ENCODE measurements around the gene KIF13A. TPM values are rescaled to one million over a fixed set of nuclear protein-coding genes. Genes with fewer than 3 reads are reported as not detected.

Gene KIF13A
- total RNA-seq, 1 experiment from 2014 or later = 49.3 TPM

DNA sequence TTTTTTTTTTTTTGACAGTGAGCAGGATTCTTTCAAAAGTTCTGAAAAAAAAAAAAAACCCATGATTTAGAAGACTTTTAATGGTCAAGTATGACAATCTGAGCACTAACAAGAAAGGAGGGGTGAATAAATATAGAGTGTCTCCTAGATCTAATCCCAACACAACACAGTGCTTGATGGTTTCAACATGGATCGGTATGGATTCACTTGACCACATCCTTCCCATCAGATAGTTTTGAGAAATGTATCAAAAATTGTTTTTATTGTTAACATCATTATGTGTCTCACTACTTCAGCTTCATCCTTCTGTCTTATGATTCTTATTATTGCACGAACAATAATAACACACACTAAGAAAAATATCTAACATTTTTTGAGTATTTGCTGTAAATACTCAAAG, 21.0 kb downstream of the KIF13A start:
- no peak overlapping the region for H3K27ac ChIP-seq (ENCODE audit: low read length)
- ChIA-PET POLR2A (interaction anchor here (0.6 kb wide), 1 partner anchor 24 kb away, joined by 10 read pairs; no protein-coding TSS in a partner anchor), CTCF (no interaction called here)
- DNase-seq (ENCODE audit: low read depth, low spot score) (no peak), ATAC-seq (no peak)
- no TSS peak for BruUV-seq (replicated peaks)
- TF ChIP-seq POLR2AphosphoS5 (IDR thresholded peaks at IDR 0.05; ENCODE audit: low read depth, low read length) = no peak
- TF ChIP-seq TCF7L2 (IDR thresholded peaks at IDR 0.05; ENCODE audit: low read depth, low read length) = no peak
- TF ChIP-seq, protein P1, sequence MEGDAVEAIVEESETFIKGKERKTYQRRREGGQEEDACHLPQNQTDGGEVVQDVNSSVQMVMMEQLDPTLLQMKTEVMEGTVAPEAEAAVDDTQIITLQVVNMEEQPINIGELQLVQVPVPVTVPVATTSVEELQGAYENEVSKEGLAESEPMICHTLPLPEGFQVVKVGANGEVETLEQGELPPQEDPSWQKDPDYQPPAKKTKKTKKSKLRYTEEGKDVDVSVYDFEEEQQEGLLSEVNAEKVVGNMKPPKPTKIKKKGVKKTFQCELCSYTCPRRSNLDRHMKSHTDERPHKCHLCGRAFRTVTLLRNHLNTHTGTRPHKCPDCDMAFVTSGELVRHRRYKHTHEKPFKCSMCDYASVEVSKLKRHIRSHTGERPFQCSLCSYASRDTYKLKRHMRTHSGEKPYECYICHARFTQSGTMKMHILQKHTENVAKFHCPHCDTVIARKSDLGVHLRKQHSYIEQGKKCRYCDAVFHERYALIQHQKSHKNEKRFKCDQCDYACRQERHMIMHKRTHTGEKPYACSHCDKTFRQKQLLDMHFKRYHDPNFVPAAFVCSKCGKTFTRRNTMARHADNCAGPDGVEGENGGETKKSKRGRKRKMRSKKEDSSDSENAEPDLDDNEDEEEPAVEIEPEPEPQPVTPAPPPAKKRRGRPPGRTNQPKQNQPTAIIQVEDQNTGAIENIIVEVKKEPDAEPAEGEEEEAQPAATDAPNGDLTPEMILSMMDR (IDR thresholded peaks at IDR 0.05) = no peak
- no peak for TF ChIP-seq SIN3A (IDR thresholded peaks at IDR 0.05; ENCODE audit: borderline replicate concordance, insufficient read depth, low read depth, low read length)
- H3K4me1 ChIP-seq (ENCODE audit: control insufficient read depth, insufficient read depth, low read length) = no peaks in the 10 kb centered on the region; the same call in 1 of the 2 replicates
- no peak overlapping the region for H3K4me3 ChIP-seq (ENCODE audit: low read depth in 2 of 2, low read length in 2 of 2)
- no peaks in the 10 kb centered on the region for H3K36me3 ChIP-seq (ENCODE audit: control insufficient read depth, insufficient read depth, low read length)
- H3K9me3 ChIP-seq (ENCODE audit: control insufficient read depth, insufficient read depth, low read depth, low read length) = no peaks in the 10 kb centered on the region
- in situ Hi-C loops (cut with HindIII; ENCODE audit: low pct_unique_long_range_greater_than_20kb, low sequenced_read_pairs) (no loop called here), intact Hi-C loops (cut with micrococcal nuclease; ENCODE audit: unreplicated experiment) (no loop called here)
- no peaks in the 10 kb centered on the region for H3K27me3 ChIP-seq (ENCODE audit: control insufficient read depth, insufficient read depth, low read length)

DNA sequence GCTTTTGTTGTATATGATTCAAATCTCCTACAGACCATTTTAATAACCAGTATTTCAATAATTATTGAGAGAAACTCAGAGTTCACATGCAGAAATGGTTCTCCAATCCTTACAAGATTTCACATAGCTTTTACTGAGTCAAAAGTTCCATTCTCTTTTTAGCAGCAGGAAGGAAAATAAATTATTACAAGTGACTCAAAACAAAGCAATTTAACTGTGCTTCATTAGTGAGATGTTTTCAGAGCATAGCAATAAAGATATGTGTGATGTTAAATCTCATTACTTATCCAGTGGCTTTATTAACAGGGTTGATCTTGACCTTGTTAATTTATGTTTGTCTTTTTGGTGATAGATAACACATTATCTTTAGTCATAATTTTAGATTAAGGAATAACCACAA, 22.0 kb downstream of the KIF13A start:
- Histone ChIP-seq H3K27ac (ENCODE audit: low read length) (no peak overlapping the region), H3K9me3 (ENCODE audit: control insufficient read depth, insufficient read depth, low read depth, low read length) (no peaks in the 10 kb centered on the region)
- POLR2A ChIA-PET = no interaction called here

More for the DNA sequence above, 22.0 kb downstream of the KIF13A start:
- no peaks in the 10 kb centered on the region for H3K36me3 ChIP-seq (ENCODE audit: control insufficient read depth, insufficient read depth, low read length)
- H3K4me3 ChIP-seq (ENCODE audit: low read depth in 2 of 2, low read length in 2 of 2) = no peak overlapping the region
- intact Hi-C loops (cut with micrococcal nuclease; ENCODE audit: unreplicated experiment) = no loop called here
- ATAC-seq (no peak), DNase-seq (ENCODE audit: low read depth, low spot score) (no peak)
- TF ChIP-seq TCF7L2 (IDR thresholded peaks at IDR 0.05; ENCODE audit: low read depth, low read length) (no peak), POLR2AphosphoS5 (IDR thresholded peaks at IDR 0.05; ENCODE audit: low read depth, low read length) (no peak), SIN3A (IDR thresholded peaks at IDR 0.05; ENCODE audit: borderline replicate concordance, insufficient read depth, low read depth, low read length) (no peak)
- TF ChIP-seq, protein P2, sequence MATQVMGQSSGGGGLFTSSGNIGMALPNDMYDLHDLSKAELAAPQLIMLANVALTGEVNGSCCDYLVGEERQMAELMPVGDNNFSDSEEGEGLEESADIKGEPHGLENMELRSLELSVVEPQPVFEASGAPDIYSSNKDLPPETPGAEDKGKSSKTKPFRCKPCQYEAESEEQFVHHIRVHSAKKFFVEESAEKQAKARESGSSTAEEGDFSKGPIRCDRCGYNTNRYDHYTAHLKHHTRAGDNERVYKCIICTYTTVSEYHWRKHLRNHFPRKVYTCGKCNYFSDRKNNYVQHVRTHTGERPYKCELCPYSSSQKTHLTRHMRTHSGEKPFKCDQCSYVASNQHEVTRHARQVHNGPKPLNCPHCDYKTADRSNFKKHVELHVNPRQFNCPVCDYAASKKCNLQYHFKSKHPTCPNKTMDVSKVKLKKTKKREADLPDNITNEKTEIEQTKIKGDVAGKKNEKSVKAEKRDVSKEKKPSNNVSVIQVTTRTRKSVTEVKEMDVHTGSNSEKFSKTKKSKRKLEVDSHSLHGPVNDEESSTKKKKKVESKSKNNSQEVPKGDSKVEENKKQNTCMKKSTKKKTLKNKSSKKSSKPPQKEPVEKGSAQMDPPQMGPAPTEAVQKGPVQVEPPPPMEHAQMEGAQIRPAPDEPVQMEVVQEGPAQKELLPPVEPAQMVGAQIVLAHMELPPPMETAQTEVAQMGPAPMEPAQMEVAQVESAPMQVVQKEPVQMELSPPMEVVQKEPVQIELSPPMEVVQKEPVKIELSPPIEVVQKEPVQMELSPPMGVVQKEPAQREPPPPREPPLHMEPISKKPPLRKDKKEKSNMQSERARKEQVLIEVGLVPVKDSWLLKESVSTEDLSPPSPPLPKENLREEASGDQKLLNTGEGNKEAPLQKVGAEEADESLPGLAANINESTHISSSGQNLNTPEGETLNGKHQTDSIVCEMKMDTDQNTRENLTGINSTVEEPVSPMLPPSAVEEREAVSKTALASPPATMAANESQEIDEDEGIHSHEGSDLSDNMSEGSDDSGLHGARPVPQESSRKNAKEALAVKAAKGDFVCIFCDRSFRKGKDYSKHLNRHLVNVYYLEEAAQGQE (IDR thresholded peaks at IDR 0.05; ENCODE audit: insufficient read depth in 1 of 2, low read depth in 2 of 2, low read length in 1 of 2) = no peak
- TF ChIP-seq, protein P1 (IDR thresholded peaks at IDR 0.05) = no peak
- BruUV-seq (replicated peaks) = no TSS peak
- in situ Hi-C loops (cut with HindIII; ENCODE audit: low pct_unique_long_range_greater_than_20kb, low sequenced_read_pairs) = no loop called here
- no peaks in the 10 kb centered on the region; the same call in 1 of the 2 replicates for H3K4me1 ChIP-seq (ENCODE audit: control insufficient read depth, insufficient read depth, low read length)
- CTCF ChIA-PET = interaction anchor here (0.8 kb wide), 1 partner anchor 158 kb away, joined by 3 read pairs; no protein-coding TSS in a partner anchor
- no peaks in the 10 kb centered on the region for H3K27me3 ChIP-seq (ENCODE audit: control insufficient read depth, insufficient read depth, low read length)

All from Panc1 (cell line).